H9 (cell line): Measurements from ENCODE around the gene PDZD7. TPM values are rescaled to one million over a fixed set of nuclear protein-coding genes. Genes with fewer than 3 reads are reported as not detected.

Experiments used
- DNase-seq: peaks from one replicate; pipeline ENCODE4 v3.0.0-alpha.2; 2017
- H2AFZ ChIP-seq: one replicate; pipeline ENCODE4 v1.6.1; 2013; ENCODE audit warnings: mild to moderate bottlenecking, low read length, control low read depth, moderate library complexity
- H2AK5ac ChIP-seq: 2 replicates; pipeline ENCODE4 v1.6.1; 2013; ENCODE audit warnings: low read length, control low read depth, mixed read lengths; ENCODE audit not compliant: insufficient read length
- H2BK120ac ChIP-seq: one replicate; pipeline ENCODE4 v1.6.1; 2013; ENCODE audit warnings: low read depth, mild to moderate bottlenecking, low read length, control low read depth, inconsistent platforms; ENCODE audit not compliant: poor library complexity, severe bottlenecking
- H2BK12ac ChIP-seq: 2 replicates; pipeline ENCODE4 v1.6.1; 2013; ENCODE audit warnings: low read length, control low read depth, mixed read lengths, low read depth; ENCODE audit not compliant: insufficient read length
- H2BK15ac ChIP-seq: 2 replicates; pipeline ENCODE4 v1.6.1; 2013; ENCODE audit warnings: low read depth, low read length, control low read depth
- H2BK20ac ChIP-seq: one replicate; pipeline ENCODE4 v1.6.1; 2013; ENCODE audit warnings: low read depth, mild to moderate bottlenecking, low read length, control low read depth, inconsistent platforms; ENCODE audit not compliant: poor library complexity, severe bottlenecking
- H2BK5ac ChIP-seq: 2 replicates; pipeline ENCODE4 v1.6.1; 2013; ENCODE audit warnings: low read length, control low read depth, mixed read lengths; ENCODE audit not compliant: insufficient read length
- H3K14ac ChIP-seq: 2 replicates; pipeline ENCODE4 v1.6.1; 2013; ENCODE audit warnings: low read length, control low read depth; ENCODE audit not compliant: insufficient read depth
- H3K18ac ChIP-seq: 2 replicates; pipeline ENCODE4 v1.6.1; 2013; ENCODE audit warnings: low read depth, mild to moderate bottlenecking, mixed read lengths, low read length, control low read depth; ENCODE audit not compliant: insufficient read length
- H3K23ac ChIP-seq: 2 replicates; pipeline ENCODE4 v1.6.1; 2013; ENCODE audit warnings: low read length, control low read depth, mixed read lengths, low read depth; ENCODE audit not compliant: insufficient read length
- H3K23me2 ChIP-seq: 2 replicates; pipeline ENCODE4 v1.6.1; 2013; ENCODE audit warnings: low read depth, mild to moderate bottlenecking, mixed read lengths, low read length, control low read depth; ENCODE audit not compliant: insufficient read length, poor library complexity, severe bottlenecking
- H3K27ac ChIP-seq: 2 replicates; pipeline ENCODE4 v1.5.1; 2013; ENCODE audit warnings: low read length, control low read depth, mixed read lengths, low read depth; ENCODE audit not compliant: insufficient read length
- H3K27me3 ChIP-seq: 2 replicates; pipeline ENCODE4 v1.6.1; 2013; ENCODE audit warnings: low read length, control low read depth, inconsistent platforms; ENCODE audit not compliant: insufficient read depth
- H3K4ac ChIP-seq: 2 replicates; pipeline ENCODE4 v1.6.1; 2013; ENCODE audit warnings: low read depth, mild to moderate bottlenecking, control low read depth, inconsistent platforms, low read length, moderate library complexity
- H3K4me1 ChIP-seq: 2 replicates; pipeline ENCODE4 v1.6.1; 2013; ENCODE audit warnings: low read length, control low read depth, inconsistent platforms; ENCODE audit not compliant: insufficient read depth
- H3K4me2 ChIP-seq: 2 replicates; pipeline ENCODE4 v1.6.1; 2013; ENCODE audit warnings: low read length, control low read depth, mixed read lengths; ENCODE audit not compliant: insufficient read length, insufficient read depth
- H3K56ac ChIP-seq: 2 replicates; pipeline ENCODE4 v1.6.1; 2013; ENCODE audit warnings: low read depth, mild to moderate bottlenecking, mixed read lengths, low read length, control low read depth; ENCODE audit not compliant: insufficient read length
- H3K79me1 ChIP-seq: 2 replicates; pipeline ENCODE4 v1.6.1; 2013; ENCODE audit warnings: low read depth, mild to moderate bottlenecking, moderate library complexity, low read length, control low read depth, inconsistent platforms; ENCODE audit not compliant: insufficient read depth, poor library complexity, severe bottlenecking
- H3K79me2 ChIP-seq: 2 replicates; pipeline ENCODE4 v1.6.1; 2013; ENCODE audit warnings: low read length, control low read depth, inconsistent platforms; ENCODE audit not compliant: insufficient read depth
- H3K9ac ChIP-seq: 2 replicates; pipeline ENCODE4 v1.6.1; 2013; ENCODE audit warnings: low read length, control low read depth, mixed read lengths; ENCODE audit not compliant: insufficient read length; ENCODE audit errors: extremely low read depth
- H3K9me3 ChIP-seq: one replicate; pipeline ENCODE4 v1.6.1; 2013; ENCODE audit warnings: low read depth, low read length, inconsistent platforms; ENCODE audit not compliant: control insufficient read depth
- H3T11ph ChIP-seq: one replicate; pipeline ENCODE4 v1.6.1; 2013; ENCODE audit warnings: mild to moderate bottlenecking, low read length, control low read depth, inconsistent platforms
- H4K20me1 ChIP-seq: one replicate; pipeline ENCODE4 v1.6.1; 2013; ENCODE audit not compliant: control insufficient read depth, insufficient read length, insufficient read depth
- H4K5ac ChIP-seq: 2 replicates; pipeline ENCODE4 v1.6.1; 2013; ENCODE audit warnings: low read depth, mild to moderate bottlenecking, mixed read lengths, low read length, control low read depth; ENCODE audit not compliant: insufficient read length
- H4K8ac ChIP-seq: replicated peaks from 2 replicates; pipeline ENCODE4 v1.6.1; 2013; ENCODE audit warnings: low read length, control low read depth, mixed read lengths, low read depth; ENCODE audit not compliant: insufficient read length
- H4K91ac ChIP-seq: 2 replicates; pipeline ENCODE4 v1.6.1; 2013; ENCODE audit warnings: low read depth, mild to moderate bottlenecking, moderate library complexity, mixed read lengths, low read length, control low read depth; ENCODE audit not compliant: insufficient read length
- H3K27ac Mint-ChIP-seq, 3 experiments: 2 replicates in 2 of 3; 3 replicates in 1 of 3; pipeline ENCODE4 v1.8.0; 2020 to 2021; ENCODE audit warnings: mixed read lengths in 3 of 3, mild to moderate bottlenecking in 1 of 3, moderate library complexity in 1 of 3
- H3K27me3 Mint-ChIP-seq: 2 replicates; pipeline ENCODE4 v1.8.0; 2021; ENCODE audit warnings: low read depth, mild to moderate bottlenecking, moderate library complexity, mixed read lengths
- H3K36me3 Mint-ChIP-seq, 3 experiments: 2 replicates in 2 of 3; 3 replicates in 1 of 3; pipeline ENCODE4 v1.8.0; 2020 to 2021; ENCODE audit warnings: low read depth in 3 of 3, mixed read lengths in 3 of 3; ENCODE audit not compliant: insufficient read depth in 1 of 3
- H3K4me1 Mint-ChIP-seq, 2 experiments: 2 replicates each; pipeline ENCODE4 v1.8.0; 2020; ENCODE audit warnings: mixed read lengths in 2 of 2
- H3K4me3 Mint-ChIP-seq, 2 experiments: 2 replicates in 1 of 2; 3 replicates in 1 of 2; pipeline ENCODE4 v1.8.0; 2020 to 2021; ENCODE audit warnings: mild to moderate bottlenecking in 2 of 2, mixed read lengths in 2 of 2, moderate library complexity in 1 of 2
- H3K9me3 Mint-ChIP-seq, 2 experiments: 2 replicates in 1 of 2; 3 replicates in 1 of 2; pipeline ENCODE4 v1.8.0; 2020; ENCODE audit warnings: mild to moderate bottlenecking in 2 of 2, mixed read lengths in 2 of 2, moderate library complexity in 1 of 2
- WGBS: extraction: QIAGEN DNeasy Blood & Tissue Kit; methylation state at CpG from one replicate; pipeline ENCODE4 v1.1.7; 2013; ENCODE audit warnings: missing lambda C conversion rate, low lambda C conversion rate, mixed read lengths; ENCODE audit not compliant: insufficient read length; ENCODE audit errors: extremely low coverage; 5-methylcytosine and 5-hydroxymethylcytosine counted together
- total RNA-seq: library from RNA; stranded (reverse); gene quantifications from 2 replicates; pipeline ENCODE4 v1.2.1, GENCODE V29; 2021
- TF ChIP-seq, protein P1 (sequence below): fragments of 200-600 bp; sonication (generic); conservative IDR thresholded peaks from 3 replicates; pipeline ENCODE4 v1.8.0; 2021; ENCODE audit warnings: antibody characterized with exemption, mild to moderate bottlenecking

PDZD7 gene
- total RNA-seq, 1 experiment from 2014 or later = 2.0 TPM

DNA sequence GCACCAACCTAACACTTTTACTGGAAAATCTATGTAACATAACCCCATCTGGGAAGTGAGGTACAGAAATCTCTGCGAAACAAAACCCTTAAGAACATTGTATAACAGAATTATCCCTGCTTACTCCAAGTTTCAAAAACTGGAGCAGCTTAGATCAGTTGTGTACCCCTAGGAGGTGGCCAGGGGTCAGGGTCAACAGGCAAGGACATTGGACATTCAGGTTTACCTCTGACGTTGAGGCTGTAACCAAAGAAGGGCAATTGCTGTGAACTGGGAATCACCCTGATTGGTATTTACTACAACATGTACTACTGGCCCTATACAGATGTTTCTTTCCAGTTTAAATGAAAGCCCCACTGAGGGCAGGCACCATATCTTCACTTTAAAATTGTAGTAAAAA is 13.2 kb upstream of the PDZD7 start:
- Histone ChIP-seq H3K9me3 (no peaks in the 10 kb centered on the region), H3K23me2 (peaks cover 20% of the 10 kb centered on the region), H2AFZ (no peak overlapping the region), H2BK120ac (no peak overlapping the region), H3K79me2 (no peaks in the 10 kb centered on the region), H4K20me1 (peaks cover 5% of the 10 kb centered on the region), H3K56ac (no peak overlapping the region), H4K91ac (no peak overlapping the region), H3K18ac (no peak overlapping the region), H3K4me2 (no peak overlapping the region), H3K14ac (no peak overlapping the region), H3K79me1 (no peaks in the 10 kb centered on the region), H3T11ph (no peak overlapping the region), H2AK5ac (no peak overlapping the region), H3K4me1 (peaks cover 2% of the 10 kb centered on the region; the same call in 1 of the 2 replicates), H3K9ac (no peak overlapping the region), H3K4ac (no peak overlapping the region), H4K8ac (no peak overlapping the region), H3K23ac (no peak overlapping the region), H3K27ac (no peak overlapping the region), H2BK15ac (no peak overlapping the region), H2BK5ac (no peak overlapping the region), H2BK20ac (no peak overlapping the region), H4K5ac (no peak overlapping the region), H2BK12ac (no peak overlapping the region), H3K27me3 (peaks cover 38% of the 10 kb centered on the region)
- no CpG with 5 or more reads among the region's 2 CpGs for WGBS
- Mint-ChIP-seq H3K27ac (no peak overlapping the region), H3K27me3 (peaks cover 70% of the 10 kb centered on the region), H3K9me3 (peaks cover 0 to 3% of the 10 kb centered on the region in 2 experiments; a peak in 1 of 5 replicates), H3K4me1 (peaks cover 37 to 49% of the 10 kb centered on the region in 2 experiments), H3K4me3 (no peak overlapping the region), H3K36me3 (peaks cover 0 to 3% (median 0%) of the 10 kb centered on the region in 3 experiments; a peak in 2 of 7 replicates)
- TF ChIP-seq, protein P1, sequence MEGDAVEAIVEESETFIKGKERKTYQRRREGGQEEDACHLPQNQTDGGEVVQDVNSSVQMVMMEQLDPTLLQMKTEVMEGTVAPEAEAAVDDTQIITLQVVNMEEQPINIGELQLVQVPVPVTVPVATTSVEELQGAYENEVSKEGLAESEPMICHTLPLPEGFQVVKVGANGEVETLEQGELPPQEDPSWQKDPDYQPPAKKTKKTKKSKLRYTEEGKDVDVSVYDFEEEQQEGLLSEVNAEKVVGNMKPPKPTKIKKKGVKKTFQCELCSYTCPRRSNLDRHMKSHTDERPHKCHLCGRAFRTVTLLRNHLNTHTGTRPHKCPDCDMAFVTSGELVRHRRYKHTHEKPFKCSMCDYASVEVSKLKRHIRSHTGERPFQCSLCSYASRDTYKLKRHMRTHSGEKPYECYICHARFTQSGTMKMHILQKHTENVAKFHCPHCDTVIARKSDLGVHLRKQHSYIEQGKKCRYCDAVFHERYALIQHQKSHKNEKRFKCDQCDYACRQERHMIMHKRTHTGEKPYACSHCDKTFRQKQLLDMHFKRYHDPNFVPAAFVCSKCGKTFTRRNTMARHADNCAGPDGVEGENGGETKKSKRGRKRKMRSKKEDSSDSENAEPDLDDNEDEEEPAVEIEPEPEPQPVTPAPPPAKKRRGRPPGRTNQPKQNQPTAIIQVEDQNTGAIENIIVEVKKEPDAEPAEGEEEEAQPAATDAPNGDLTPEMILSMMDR = no peak
- DNase-seq = no peak
